ENCODE results near the gene MYBL2. TPM values are rescaled to one million over a fixed set of nuclear protein-coding genes. Genes with fewer than 3 reads are reported as not detected.

MYBL2 gene
- total RNA-seq, 4 donors from 2014 or later, result 0.19 to 2.3 TPM; not detected in 2

DNA sequence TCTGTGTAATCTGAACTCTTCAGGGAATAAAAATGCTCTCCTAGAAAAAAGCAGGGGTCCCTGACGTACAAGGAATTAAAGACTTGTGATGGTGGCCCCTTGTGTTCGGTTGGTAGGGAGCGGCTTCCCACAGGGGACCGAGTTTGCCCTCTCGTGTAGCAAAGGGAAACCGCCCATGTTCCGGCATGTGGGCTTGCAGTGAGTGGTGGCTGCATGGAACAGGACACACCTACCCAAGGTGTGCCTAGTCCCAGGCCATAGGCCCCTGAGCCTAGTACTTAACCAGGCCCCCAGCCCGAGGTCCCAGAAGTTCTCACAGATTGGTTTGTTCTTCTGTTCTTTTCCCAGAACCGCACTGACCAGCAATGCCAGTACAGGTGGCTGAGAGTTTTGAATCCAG, 15.5 kb downstream of the MYBL2 start:
- no peak for ATAC-seq (ENCODE audit: low FRiP score)

DNA sequence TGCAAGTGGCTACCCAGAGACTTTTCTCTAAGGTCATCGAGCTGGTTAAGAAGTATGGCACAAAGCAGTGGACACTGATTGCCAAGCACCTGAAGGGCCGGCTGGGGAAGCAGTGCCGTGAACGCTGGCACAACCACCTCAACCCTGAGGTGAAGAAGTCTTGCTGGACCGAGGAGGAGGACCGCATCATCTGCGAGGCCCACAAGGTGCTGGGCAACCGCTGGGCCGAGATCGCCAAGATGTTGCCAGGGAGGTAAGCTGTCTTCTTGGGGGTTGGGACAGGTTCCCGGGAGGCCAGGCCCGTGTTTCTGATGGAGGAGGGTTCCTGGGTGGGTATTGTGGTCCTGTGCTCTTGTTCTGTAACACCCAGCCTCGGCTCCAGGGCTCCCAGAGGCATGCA, 19.9 kb downstream of the MYBL2 start:
- no peak for DNase-seq (ENCODE audit: low spot score)
- no peak for ATAC-seq (ENCODE audit: low FRiP score)
- no peak for TF ChIP-seq CTCF (IDR thresholded peaks at IDR 0.05)

More for the DNA sequence above, 15.5 kb downstream of the MYBL2 start:
- no peak for DNase-seq (ENCODE audit: low spot score)
- TF ChIP-seq CTCF (IDR thresholded peaks at IDR 0.05), result no peak

GRCh38 chr20:43689165-43689564, 22.3 kb downstream of the MYBL2 start:
- ATAC-seq (ENCODE audit: low FRiP score), result no peak
- no peak for TF ChIP-seq CTCF (IDR thresholded peaks at IDR 0.05)
- DNase-seq (ENCODE audit: low spot score), result no peak

GRCh38 chr20:43690943-43691598, 24.2 kb downstream of the MYBL2 start:
- TF ChIP-seq CTCF (IDR thresholded peaks at IDR 0.05), result no peak
- ATAC-seq (ENCODE audit: low FRiP score), result no peak
- DNase-seq (ENCODE audit: low spot score), result no peak

GRCh38 chr20:43691928-43692524, 25.1 kb downstream of the MYBL2 start:
- ATAC-seq (ENCODE audit: low FRiP score) (no peak), DNase-seq (ENCODE audit: low spot score) (no peak)
- TF ChIP-seq CTCF (IDR thresholded peaks at IDR 0.05), result no peak

DNA sequence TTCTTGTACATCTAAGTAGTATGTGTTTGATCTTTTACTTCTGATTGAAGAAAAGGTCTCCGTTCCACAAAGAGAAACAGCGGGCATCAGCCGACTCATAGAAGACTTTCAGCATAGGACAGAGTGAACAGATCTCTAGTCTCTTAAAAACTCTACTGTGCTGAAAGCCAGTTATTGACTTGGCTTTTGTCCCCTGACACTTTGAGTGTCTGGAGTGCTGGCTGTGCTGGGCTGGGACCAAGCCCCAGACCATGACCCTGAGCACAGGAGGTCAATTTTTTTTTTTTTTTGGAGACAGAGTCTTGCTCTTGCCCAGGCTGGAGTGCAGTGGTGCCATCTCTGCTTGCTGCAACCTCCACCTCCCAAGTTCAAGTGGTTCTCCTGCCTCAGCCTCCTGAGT, 27.8 kb downstream of the MYBL2 start:
- DNase-seq (ENCODE audit: low spot score) (no peak), ATAC-seq (ENCODE audit: low FRiP score) (no peak)
- no peak for TF ChIP-seq CTCF (IDR thresholded peaks at IDR 0.05)

DNA sequence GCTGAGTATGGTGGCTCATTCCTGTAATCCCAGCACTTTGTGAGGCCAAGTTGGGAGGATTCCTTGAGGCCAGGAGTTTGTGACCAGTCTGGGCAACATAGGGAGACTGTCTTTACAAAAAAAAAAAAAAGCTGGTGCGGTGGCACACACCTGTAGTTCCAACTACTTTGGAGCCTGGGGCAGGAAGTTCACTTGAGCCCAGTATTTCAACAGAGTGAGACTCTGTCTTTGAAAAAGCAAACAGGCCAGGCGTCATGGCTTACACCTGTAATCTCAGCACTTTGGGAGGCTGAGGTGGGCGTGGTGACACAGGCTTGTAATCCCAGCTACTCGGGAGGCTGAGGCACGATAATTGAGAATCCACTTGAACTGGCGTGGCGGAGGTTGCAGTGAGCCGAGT, 28.7 kb downstream of the MYBL2 start:
- no peak for ATAC-seq (ENCODE audit: low FRiP score)
- TF ChIP-seq CTCF (IDR thresholded peaks at IDR 0.05), result no peak
- no peak for DNase-seq (ENCODE audit: low spot score)

Data from omental fat pad (tissue), 4 donors.